GM23338 (cell line): Measurements from ENCODE around the gene MOV10. TPM values are rescaled to one million over a fixed set of nuclear protein-coding genes. Genes with fewer than 3 reads are reported as not detected.

Source experiments
- ATAC-seq: fragments of 200-7000 bp; cut with Tn5 transposase; 3 replicates; pipeline ENCODE4 v1.9.1; 2020
- DNase-seq: peaks from one replicate; pipeline ENCODE4 v3.0.0-alpha.2; 2015; ENCODE audit warnings: low spot score
- H2AFZ ChIP-seq: fragments of 200-600 bp; sonication (generic); 2 replicates; pipeline ENCODE4 v1.8.0; 2016; ENCODE audit warnings: antibody characterized with exemption, mild to moderate bottlenecking, moderate library complexity
- H3F3A ChIP-seq: fragments of 200-600 bp; sonication (generic); replicated peaks from 2 replicates; pipeline ENCODE4 v1.8.0; 2017; ENCODE audit warnings: antibody characterized with exemption, mixed run types, low read depth
- H3K27ac ChIP-seq: fragments of 200-600 bp; sonication (generic); 2 replicates; pipeline ENCODE4 v1.6.1; 2016; ENCODE audit warnings: low read depth
- H3K27me3 ChIP-seq: fragments of 200-600 bp; sonication (generic); 2 replicates; pipeline ENCODE4 v1.8.0; 2016; ENCODE audit warnings: mild to moderate bottlenecking, mixed run types, moderate library complexity; ENCODE audit not compliant: insufficient read depth
- H3K36me3 ChIP-seq: fragments of 200-600 bp; sonication (generic); 2 replicates; pipeline ENCODE4 v1.8.0; 2016; ENCODE audit warnings: mild to moderate bottlenecking; ENCODE audit not compliant: insufficient read depth
- H3K4me1 ChIP-seq: fragments of 200-600 bp; sonication (generic); 2 replicates; pipeline ENCODE4 v1.8.0; 2016; ENCODE audit warnings: mild to moderate bottlenecking, moderate library complexity; ENCODE audit not compliant: insufficient read depth
- H3K4me2 ChIP-seq: fragments of 200-600 bp; sonication (generic); 2 replicates; pipeline ENCODE4 v1.7.1; 2017; ENCODE audit warnings: mixed run types
- H3K4me3 ChIP-seq: fragments of 200-600 bp; sonication (generic); 2 replicates; pipeline ENCODE4 v1.6.1; 2016; ENCODE audit warnings: mixed run types
- H3K79me2 ChIP-seq: fragments of 200-600 bp; sonication (generic); replicated peaks from 2 replicates; pipeline ENCODE4 v1.8.0; 2017; ENCODE audit warnings: mild to moderate bottlenecking; ENCODE audit not compliant: insufficient read depth
- H3K9me2 ChIP-seq: fragments of 200-600 bp; sonication (generic); 2 replicates; pipeline ENCODE4 v1.8.0; 2017; ENCODE audit not compliant: insufficient read depth
- H4K20me1 ChIP-seq: fragments of 200-600 bp; sonication (generic); replicated peaks from 2 replicates; pipeline ENCODE4 v1.8.0; 2017; ENCODE audit warnings: mild to moderate bottlenecking; ENCODE audit not compliant: insufficient read depth
- H3K27ac Mint-ChIP-seq: 2 replicates; pipeline ENCODE4 v1.8.0; 2020; ENCODE audit warnings: inconsistent platforms, mild to moderate bottlenecking, moderate library complexity, mixed read lengths
- H3K27me3 Mint-ChIP-seq: 3 replicates; pipeline ENCODE4 v1.8.0; 2022; ENCODE audit warnings: low read depth, mild to moderate bottlenecking, moderate library complexity, mixed read lengths, inconsistent platforms; ENCODE audit not compliant: insufficient read depth, poor library complexity
- H3K36me3 Mint-ChIP-seq: 3 replicates; pipeline ENCODE4 v1.8.0; 2021; ENCODE audit warnings: low read depth, mild to moderate bottlenecking, inconsistent platforms, moderate library complexity, mixed read lengths
- H3K4me1 Mint-ChIP-seq: 3 replicates; pipeline ENCODE4 v1.8.0; 2020; ENCODE audit warnings: mild to moderate bottlenecking, inconsistent platforms, mixed read lengths
- H3K4me3 Mint-ChIP-seq: 3 replicates; pipeline ENCODE4 v1.8.0; 2021; ENCODE audit warnings: moderate library complexity, mild to moderate bottlenecking, inconsistent platforms, mixed read lengths
- H3K9me3 Mint-ChIP-seq: 3 replicates; pipeline ENCODE4 v1.8.0; 2020; ENCODE audit warnings: moderate library complexity, mild to moderate bottlenecking, inconsistent platforms, mixed read lengths
- CREB1 ChIP-seq: fragments of 250-450 bp; sonication (Bioruptor Pico); IDR thresholded peaks from 2 replicates; pipeline ENCODE4 v1.5.0; 2020; ENCODE audit warnings: low read depth, mild to moderate bottlenecking, moderate library complexity
- CTCF ChIP-seq, 2 experiments: fragments of 200-600 bp in 1 of 2; sonication (generic) in 1 of 2; conservative IDR thresholded peaks; 2 replicates each; pipeline versions ENCODE4 v1.5.1 to v1.6.1; 2016 to 2017; ENCODE audit warnings: antibody characterized with exemption in 2 of 2, low read depth in 2 of 2, mild to moderate bottlenecking in 2 of 2, moderate library complexity in 1 of 2
- ETS1 ChIP-seq: IDR thresholded peaks from 2 replicates; pipeline ENCODE4 v1.6.1; 2016; ENCODE audit warnings: antibody characterized with exemption
- EZH2 ChIP-seq: fragments of 200-600 bp; sonication (generic); IDR thresholded peaks from one replicate; pipeline ENCODE4 v1.8.0; 2017; ENCODE audit warnings: antibody characterized with exemption, mild to moderate bottlenecking, low read depth; ENCODE audit not compliant: unreplicated experiment
- EZH2phosphoT487 ChIP-seq: fragments of 200-600 bp; sonication (generic); IDR thresholded peaks from one replicate; pipeline ENCODE4 v1.8.1; 2018; ENCODE audit warnings: antibody characterized with exemption; ENCODE audit not compliant: unreplicated experiment
- JUNB ChIP-seq: IDR thresholded peaks from one replicate; pipeline ENCODE4 v1.6.1; 2016; ENCODE audit warnings: antibody characterized with exemption; ENCODE audit not compliant: unreplicated experiment
- NANOG ChIP-seq: IDR thresholded peaks from 2 replicates; pipeline ENCODE4 v1.6.1; 2016; ENCODE audit warnings: antibody characterized with exemption, borderline replicate concordance
- POLR2AphosphoS5 ChIP-seq: IDR thresholded peaks from 2 replicates; pipeline ENCODE4 v1.6.1; 2016; ENCODE audit warnings: antibody characterized with exemption, low read depth
- REST ChIP-seq: IDR thresholded peaks from one replicate; pipeline ENCODE4 v1.6.1; 2018; ENCODE audit warnings: antibody characterized with exemption; ENCODE audit not compliant: unreplicated experiment
- STAT1 ChIP-seq: IDR thresholded peaks from one replicate; pipeline ENCODE4 v1.6.1; 2016; ENCODE audit warnings: antibody characterized with exemption; ENCODE audit not compliant: unreplicated experiment
- ZNF114 ChIP-seq: fragments of 250-450 bp; sonication (Bioruptor Pico); IDR thresholded peaks from 2 replicates; pipeline ENCODE4 v1.5.0; 2020; ENCODE audit warnings: mild to moderate bottlenecking, moderate library complexity
- ZNF331 ChIP-seq: fragments of 250-450 bp; sonication (Bioruptor Pico); IDR thresholded peaks from 2 replicates; pipeline ENCODE4 v1.5.0; 2020; ENCODE audit warnings: low read depth, mild to moderate bottlenecking, moderate library complexity
- polyA plus RNA-seq: library from polyadenylated mRNA; unstranded; fragments of >200 nt; fragmentation: Nextera tagmentation; extraction: Ambion mirVana; gene quantifications from 2 replicates; pipeline ENCODE4 v1.2.1, GENCODE V29; 2016
- total RNA-seq: library from RNA; depleted of rRNA; stranded (reverse); fragments of >200 nt; shearing (Covaris generic); gene quantifications from 2 replicates; pipeline ENCODE4 v1.2.3, GENCODE V29; 2014

The MOV10 gene
- total and polyA plus RNA-seq, 2 experiments from 2014 or later = 53.6 to 77.6 TPM

GRCh38 chr1:112689196-112689841, 14.9 kb downstream of the MOV10 start (continued):
- TF ChIP-seq REST (no peak), STAT1 (no peak), POLR2AphosphoS5 (no peak), ZNF114 (CRISPR knock-in tag) (no peak), JUNB (no peak), ZNF331 (CRISPR knock-in tag) (no peak)

DNA sequence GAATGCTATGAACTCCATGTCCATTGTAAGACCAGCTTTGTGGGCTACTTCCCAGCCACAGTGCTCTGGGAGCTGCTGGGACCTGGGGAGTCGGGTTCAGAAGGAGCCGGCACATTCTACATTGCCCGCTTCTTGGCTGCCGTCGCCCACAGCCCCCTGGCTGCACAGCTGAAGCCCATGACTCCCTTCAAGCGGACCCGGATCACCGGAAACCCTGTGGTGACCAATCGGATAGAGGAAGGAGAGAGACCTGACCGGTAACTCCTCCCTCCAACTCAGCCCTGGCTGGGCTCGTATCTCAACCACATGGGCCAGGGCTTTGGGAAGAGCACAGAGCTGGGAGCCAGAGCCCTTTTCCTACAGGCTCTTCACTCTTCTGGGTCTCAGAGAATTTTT, 15.4 kb downstream of the MOV10 start:
- H3K79me2 ChIP-seq = peaks cover 5% of the 10 kb centered on the region; the same call in 1 of the 2 replicates
- peaks cover 2% of the 10 kb centered on the region for H3K27me3 Mint-ChIP-seq
- no peak overlapping the region for H3K27ac Mint-ChIP-seq
- peak; percentile 76 for ATAC-seq
- no peak overlapping the region for H3K4me3 Mint-ChIP-seq
- no peak overlapping the region for H3K4me2 ChIP-seq
- DNase-seq = no peak
- H3K4me3 ChIP-seq = no peak overlapping the region
- H4K20me1 ChIP-seq = peaks cover 5% of the 10 kb centered on the region; the same call in 1 of the 2 replicates
- H2AFZ ChIP-seq = no peak overlapping the region
- no peaks in the 10 kb centered on the region for H3K9me3 Mint-ChIP-seq
- H3K36me3 Mint-ChIP-seq = peaks cover 30% of the 10 kb centered on the region
- peaks cover 26% of the 10 kb centered on the region for H3K4me1 Mint-ChIP-seq
- no peaks in the 10 kb centered on the region; the same call in none of the 2 replicates for H3K4me1 ChIP-seq
- no peaks in the 10 kb centered on the region for H3F3A ChIP-seq
- H3K27me3 ChIP-seq = no peaks in the 10 kb centered on the region
- H3K36me3 ChIP-seq = no peaks in the 10 kb centered on the region; the same call in 1 of the 2 replicates
- no peaks in the 10 kb centered on the region for H3K9me2 ChIP-seq
- no peak overlapping the region for H3K27ac ChIP-seq
- TF ChIP-seq EZH2phosphoT487 = no peak
- TF ChIP-seq CREB1 (CRISPR knock-in tag) = no peak
- no peak for TF ChIP-seq ZNF114 (CRISPR knock-in tag)
- no peak for TF ChIP-seq ETS1
- no peak for TF ChIP-seq STAT1
- no peak for TF ChIP-seq ZNF331 (CRISPR knock-in tag)
- no peak for TF ChIP-seq REST
- TF ChIP-seq EZH2 = no peak
- TF ChIP-seq CTCF (conservative IDR thresholded peaks at IDR 0.05; ENCODE audit: low read depth in 2 of 2) = no peak
- TF ChIP-seq NANOG = no peak
